ENCODE results near the gene GLDN. TPM values are rescaled to one million over a fixed set of nuclear protein-coding genes. Genes with fewer than 3 reads are reported as not detected.

GLDN gene
- total RNA-seq, 4 donors from 2014 or later, result 0.44 to 4.7 (median 0.75) TPM

DNA sequence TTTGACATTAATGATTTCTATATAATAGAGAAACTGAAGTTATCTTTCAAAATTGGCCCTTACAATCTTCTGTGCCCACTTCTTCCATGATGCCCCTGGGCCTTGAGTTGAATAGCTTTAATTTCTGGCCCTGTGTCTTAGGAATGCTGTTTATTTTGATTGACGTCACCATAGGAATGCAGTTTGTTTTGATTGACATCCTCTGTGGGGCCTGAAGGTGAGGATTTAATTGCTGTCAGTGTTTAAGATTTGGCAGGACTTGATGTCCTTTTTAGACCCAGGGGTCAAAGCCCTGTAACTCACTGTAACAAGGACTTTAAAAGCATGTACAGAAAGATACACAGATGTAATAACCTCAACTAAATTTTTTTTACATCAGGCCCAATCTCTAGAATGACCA is 83.3 kb downstream of the GLDN start:
- no peak for ATAC-seq

DNA sequence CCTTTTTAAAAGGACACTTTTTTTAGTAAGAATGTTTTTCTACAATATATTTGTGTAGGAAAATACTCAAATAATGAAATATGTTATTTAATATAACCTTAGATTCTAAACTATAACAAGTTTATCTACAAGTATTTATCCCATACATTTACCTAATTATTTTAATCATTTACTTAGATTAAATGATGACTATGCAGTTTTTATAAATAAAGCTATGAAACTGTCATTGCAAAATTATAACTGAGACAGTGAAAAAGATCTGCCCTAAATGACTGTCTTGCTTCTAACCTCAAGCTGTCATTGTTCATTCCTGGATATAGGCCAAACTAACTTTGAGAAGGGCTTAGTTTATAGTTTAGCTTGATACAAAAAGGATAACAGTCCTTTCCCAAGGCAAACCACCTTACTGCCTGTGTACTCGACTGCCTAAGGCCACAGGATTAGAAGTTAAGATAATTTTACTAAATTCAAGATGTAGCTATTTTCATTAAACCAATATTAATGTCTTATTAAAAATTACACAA is 84.1 kb downstream of the GLDN start:
- TF ChIP-seq POLR2A (IDR thresholded peaks at IDR 0.05), result no peak
- TF ChIP-seq, protein P1, sequence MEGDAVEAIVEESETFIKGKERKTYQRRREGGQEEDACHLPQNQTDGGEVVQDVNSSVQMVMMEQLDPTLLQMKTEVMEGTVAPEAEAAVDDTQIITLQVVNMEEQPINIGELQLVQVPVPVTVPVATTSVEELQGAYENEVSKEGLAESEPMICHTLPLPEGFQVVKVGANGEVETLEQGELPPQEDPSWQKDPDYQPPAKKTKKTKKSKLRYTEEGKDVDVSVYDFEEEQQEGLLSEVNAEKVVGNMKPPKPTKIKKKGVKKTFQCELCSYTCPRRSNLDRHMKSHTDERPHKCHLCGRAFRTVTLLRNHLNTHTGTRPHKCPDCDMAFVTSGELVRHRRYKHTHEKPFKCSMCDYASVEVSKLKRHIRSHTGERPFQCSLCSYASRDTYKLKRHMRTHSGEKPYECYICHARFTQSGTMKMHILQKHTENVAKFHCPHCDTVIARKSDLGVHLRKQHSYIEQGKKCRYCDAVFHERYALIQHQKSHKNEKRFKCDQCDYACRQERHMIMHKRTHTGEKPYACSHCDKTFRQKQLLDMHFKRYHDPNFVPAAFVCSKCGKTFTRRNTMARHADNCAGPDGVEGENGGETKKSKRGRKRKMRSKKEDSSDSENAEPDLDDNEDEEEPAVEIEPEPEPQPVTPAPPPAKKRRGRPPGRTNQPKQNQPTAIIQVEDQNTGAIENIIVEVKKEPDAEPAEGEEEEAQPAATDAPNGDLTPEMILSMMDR (IDR thresholded peaks at IDR 0.05 in 4 of 5, conservative IDR thresholded peaks at IDR 0.05 in 1 of 5), result no peak
- no peak for ATAC-seq
- in situ Hi-C loops (cut with MboI; ENCODE audit: low sequenced_read_pairs in 4 of 4), result no loop called here

More for the DNA sequence above, 83.3 kb downstream of the GLDN start:
- H3K36me3 ChIP-seq, result no peaks in the 10 kb centered on the region
- no peak overlapping the region for H3K27ac ChIP-seq
- in situ Hi-C loops (cut with MboI; ENCODE audit: low sequenced_read_pairs in 4 of 4), result no loop called here
- H3K9me3 ChIP-seq, result no peaks in the 10 kb centered on the region
- H3K27me3 ChIP-seq, result no peaks in the 10 kb centered on the region
- intact Hi-C loops (cut with DNase I; ENCODE audit: low total_unique reads), result loop anchor here (2.0 kb wide), 1 partner anchor 18 kb away; no protein-coding TSS in a partner anchor
- no peaks in the 10 kb centered on the region for H3K4me1 ChIP-seq
- no peak for DNase-seq
- H3K4me3 ChIP-seq, result no peak overlapping the region
- TF ChIP-seq POLR2A (IDR thresholded peaks at IDR 0.05), result no peak
- TF ChIP-seq, protein P1 (IDR thresholded peaks at IDR 0.05 in 4 of 5, conservative IDR thresholded peaks at IDR 0.05 in 1 of 5), result no peak

DNA sequence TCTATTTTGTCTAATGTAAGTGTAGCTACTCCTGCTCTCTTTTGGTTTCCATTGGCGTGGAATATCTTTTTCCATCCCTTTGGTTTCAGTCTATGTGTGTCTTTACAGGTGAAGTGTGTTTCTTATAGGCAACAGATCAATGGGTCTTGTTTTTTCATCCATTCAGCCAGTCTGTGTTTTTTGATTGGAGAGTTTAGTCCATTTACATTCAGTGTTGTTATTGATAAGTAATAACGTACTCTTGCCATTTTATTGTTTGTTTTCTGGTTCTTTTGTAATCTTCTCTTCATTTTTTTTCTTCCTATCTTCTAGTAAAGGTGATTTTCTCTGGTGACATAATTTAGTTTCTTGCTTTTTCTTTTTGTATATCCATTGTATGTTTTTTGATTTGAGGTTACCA is 97.1 kb downstream of the GLDN start:
- in situ Hi-C loops (cut with MboI; ENCODE audit: low sequenced_read_pairs in 4 of 4), result no loop called here
- Histone ChIP-seq H3K9me3 (no peaks in the 10 kb centered on the region), H3K36me3 (no peaks in the 10 kb centered on the region), H3K27ac (no peak overlapping the region), H3K4me3 (no peak overlapping the region), H3K4me1 (no peaks in the 10 kb centered on the region), H3K27me3 (no peaks in the 10 kb centered on the region)
- no peak for TF ChIP-seq POLR2A (IDR thresholded peaks at IDR 0.05)
- TF ChIP-seq, protein P1 (IDR thresholded peaks at IDR 0.05 in 4 of 5, conservative IDR thresholded peaks at IDR 0.05 in 1 of 5), result no peak
- ATAC-seq (no peak), DNase-seq (no peak)
- intact Hi-C loops (cut with DNase I; ENCODE audit: low total_unique reads), result no loop called here

More for the DNA sequence above, 84.1 kb downstream of the GLDN start:
- Histone ChIP-seq H3K4me3 (no peak overlapping the region), H3K27ac (no peak overlapping the region), H3K4me1 (no peaks in the 10 kb centered on the region), H3K27me3 (no peaks in the 10 kb centered on the region), H3K9me3 (no peaks in the 10 kb centered on the region), H3K36me3 (no peaks in the 10 kb centered on the region)
- intact Hi-C loops (cut with DNase I; ENCODE audit: low total_unique reads), result loop anchor here (2.0 kb wide), 1 partner anchor 17 kb away; no protein-coding TSS in a partner anchor
- DNase-seq, result no peak

DNA sequence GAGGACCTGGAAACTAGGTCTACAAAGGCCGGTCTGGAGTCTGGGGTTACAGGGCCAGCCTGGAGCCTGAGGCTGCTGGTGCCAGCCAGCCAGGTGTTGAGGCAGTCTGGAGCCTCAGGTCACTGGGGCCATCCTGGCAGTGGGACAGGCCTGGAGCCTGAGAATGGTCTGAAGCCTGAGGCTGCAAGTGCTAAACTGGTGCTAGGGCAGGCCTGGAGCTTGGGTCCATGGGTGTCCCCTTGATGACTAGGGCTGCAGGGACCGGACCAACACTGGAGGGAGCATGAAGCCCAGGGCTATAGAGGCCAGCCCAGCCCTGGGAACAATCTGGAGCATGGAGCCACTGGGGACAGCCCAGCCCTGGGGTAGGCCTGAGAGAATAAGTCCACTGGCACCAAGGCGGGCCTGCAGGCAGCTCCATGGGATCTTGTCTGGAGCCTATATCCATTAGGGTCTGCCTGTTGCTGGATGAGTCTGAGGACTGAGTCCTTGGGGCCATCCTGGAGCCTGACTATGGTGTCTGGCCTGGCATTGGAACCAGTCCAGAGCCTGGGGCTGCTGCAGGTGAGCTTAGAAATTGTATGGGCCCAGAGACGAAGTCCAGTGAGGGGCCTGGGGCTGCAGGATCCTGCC is 101.9 kb downstream of the GLDN start:
- intact Hi-C loops (cut with DNase I; ENCODE audit: low total_unique reads), result loop anchor here (2.0 to 5.0 kb wide), 2 partner anchors 19 to 1906 kb away; no protein-coding TSS in a partner anchor
- Histone ChIP-seq H3K9me3 (no peaks in the 10 kb centered on the region), H3K4me3 (no peak overlapping the region), H3K27me3 (no peaks in the 10 kb centered on the region), H3K4me1 (no peaks in the 10 kb centered on the region), H3K27ac (no peak overlapping the region), H3K36me3 (no peaks in the 10 kb centered on the region)
- no peak for DNase-seq
- in situ Hi-C loops (cut with MboI; ENCODE audit: low sequenced_read_pairs in 4 of 4), result no loop called here
- no peak for ATAC-seq
- TF ChIP-seq, protein P1 (IDR thresholded peaks at IDR 0.05 in 4 of 5, conservative IDR thresholded peaks at IDR 0.05 in 1 of 5), result no peak
- TF ChIP-seq POLR2A (IDR thresholded peaks at IDR 0.05), result no peak
